Liver (tissue), 3 donors: ENCODE data around the gene TECRL.

Source experiments
- EGR1 ChIP-seq, 2 donors: IDR thresholded peaks; 2 replicates each; pipeline ENCODE4 v1.6.1; 2016 to 2018; ENCODE audit warnings: antibody characterized with exemption in 2 of 2, low read depth in 2 of 2
- FOXA2 ChIP-seq: IDR thresholded peaks from 2 replicates; pipeline ENCODE4 v1.6.1; 2016; ENCODE audit warnings: antibody characterized with exemption
- GABPA ChIP-seq, 2 donors: IDR thresholded peaks in 1 of 2; conservative IDR thresholded peaks in 1 of 2; 2 replicates each; pipeline ENCODE4 v1.6.1; 2016; ENCODE audit warnings: antibody characterized with exemption in 2 of 2, mild to moderate bottlenecking in 1 of 2, moderate library complexity in 1 of 2
- HNF4G ChIP-seq: IDR thresholded peaks from 2 replicates; pipeline ENCODE4 v1.6.1; 2016; ENCODE audit warnings: antibody characterized with exemption
- JUND ChIP-seq, 2 donors: IDR thresholded peaks; 2 replicates each; pipeline ENCODE4 v1.6.1; 2016; ENCODE audit warnings: antibody characterized with exemption in 2 of 2
- MAX ChIP-seq: IDR thresholded peaks from 2 replicates; pipeline ENCODE4 v1.6.1; 2016; ENCODE audit warnings: antibody characterized with exemption
- RAD21 ChIP-seq, 2 donors: IDR thresholded peaks; 2 replicates each; pipeline ENCODE4 v1.6.1; 2016; ENCODE audit warnings: antibody characterized with exemption in 2 of 2, mild to moderate bottlenecking in 2 of 2
- RXRA ChIP-seq, 2 donors: IDR thresholded peaks; 2 replicates each; pipeline ENCODE4 v1.6.1; 2017 to 2018; ENCODE audit warnings: antibody characterized with exemption in 2 of 2, mild to moderate bottlenecking in 1 of 2
- SP1 ChIP-seq: IDR thresholded peaks from 2 replicates; pipeline ENCODE4 v1.6.1; 2018; ENCODE audit warnings: antibody characterized with exemption, mild to moderate bottlenecking
- TAF1 ChIP-seq: conservative IDR thresholded peaks from 2 replicates; pipeline ENCODE4 v1.6.1; 2016; ENCODE audit warnings: antibody characterized with exemption, mild to moderate bottlenecking
- YY1 ChIP-seq: IDR thresholded peaks from 2 replicates; pipeline ENCODE4 v1.6.1; 2016; ENCODE audit warnings: antibody characterized with exemption, mild to moderate bottlenecking
- ZBTB33 ChIP-seq: IDR thresholded peaks from 2 replicates; pipeline ENCODE4 v1.6.1; 2016; ENCODE audit warnings: antibody characterized with exemption
- TF ChIP-seq, protein P1 (sequence below): fragments of 150-350 bp; IDR thresholded peaks from 2 replicates; pipeline ENCODE4 v1.5.1; 2017; ENCODE audit warnings: improper control_type of control experiment, low read depth, low read length; ENCODE audit not compliant: missing input control
- TF ChIP-seq, protein P2 (sequence below): IDR thresholded peaks from 2 replicates; pipeline ENCODE4 v1.6.1; 2016; ENCODE audit warnings: antibody characterized with exemption, mild to moderate bottlenecking
- donor health status: healthy.
- donor health status: healthy.

DNA sequence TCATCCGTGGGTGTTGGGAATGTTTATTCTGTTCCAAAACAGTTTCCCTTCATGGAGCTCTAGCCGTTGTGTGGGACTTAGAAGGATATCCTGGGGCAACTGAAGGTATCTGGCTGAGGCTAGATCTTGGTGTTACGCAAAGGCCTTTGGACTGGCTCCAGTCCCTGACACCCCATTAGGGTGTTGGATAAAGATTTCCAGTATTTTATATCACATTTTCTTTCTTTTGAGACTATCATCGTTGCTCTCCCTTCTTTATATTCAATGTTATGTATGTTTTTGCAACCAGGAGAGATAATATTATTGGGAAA, 103.0 kb downstream of the TECRL start:
- no peak for TF ChIP-seq RAD21 (IDR thresholded peaks at IDR 0.05)
- TF ChIP-seq, protein P1, sequence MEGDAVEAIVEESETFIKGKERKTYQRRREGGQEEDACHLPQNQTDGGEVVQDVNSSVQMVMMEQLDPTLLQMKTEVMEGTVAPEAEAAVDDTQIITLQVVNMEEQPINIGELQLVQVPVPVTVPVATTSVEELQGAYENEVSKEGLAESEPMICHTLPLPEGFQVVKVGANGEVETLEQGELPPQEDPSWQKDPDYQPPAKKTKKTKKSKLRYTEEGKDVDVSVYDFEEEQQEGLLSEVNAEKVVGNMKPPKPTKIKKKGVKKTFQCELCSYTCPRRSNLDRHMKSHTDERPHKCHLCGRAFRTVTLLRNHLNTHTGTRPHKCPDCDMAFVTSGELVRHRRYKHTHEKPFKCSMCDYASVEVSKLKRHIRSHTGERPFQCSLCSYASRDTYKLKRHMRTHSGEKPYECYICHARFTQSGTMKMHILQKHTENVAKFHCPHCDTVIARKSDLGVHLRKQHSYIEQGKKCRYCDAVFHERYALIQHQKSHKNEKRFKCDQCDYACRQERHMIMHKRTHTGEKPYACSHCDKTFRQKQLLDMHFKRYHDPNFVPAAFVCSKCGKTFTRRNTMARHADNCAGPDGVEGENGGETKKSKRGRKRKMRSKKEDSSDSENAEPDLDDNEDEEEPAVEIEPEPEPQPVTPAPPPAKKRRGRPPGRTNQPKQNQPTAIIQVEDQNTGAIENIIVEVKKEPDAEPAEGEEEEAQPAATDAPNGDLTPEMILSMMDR = no peak
- TF ChIP-seq TAF1 = no peak
- TF ChIP-seq GABPA (IDR thresholded peaks at IDR 0.05 in 1 of 2, conservative IDR thresholded peaks at IDR 0.05 in 1 of 2) = no peak
- no peak for TF ChIP-seq RXRA (IDR thresholded peaks at IDR 0.05)
- TF ChIP-seq YY1 = no peak
- no peak for TF ChIP-seq HNF4G
- no peak for TF ChIP-seq EGR1 (IDR thresholded peaks at IDR 0.05; ENCODE audit: low read depth in 2 of 2)
- TF ChIP-seq, protein P2, sequence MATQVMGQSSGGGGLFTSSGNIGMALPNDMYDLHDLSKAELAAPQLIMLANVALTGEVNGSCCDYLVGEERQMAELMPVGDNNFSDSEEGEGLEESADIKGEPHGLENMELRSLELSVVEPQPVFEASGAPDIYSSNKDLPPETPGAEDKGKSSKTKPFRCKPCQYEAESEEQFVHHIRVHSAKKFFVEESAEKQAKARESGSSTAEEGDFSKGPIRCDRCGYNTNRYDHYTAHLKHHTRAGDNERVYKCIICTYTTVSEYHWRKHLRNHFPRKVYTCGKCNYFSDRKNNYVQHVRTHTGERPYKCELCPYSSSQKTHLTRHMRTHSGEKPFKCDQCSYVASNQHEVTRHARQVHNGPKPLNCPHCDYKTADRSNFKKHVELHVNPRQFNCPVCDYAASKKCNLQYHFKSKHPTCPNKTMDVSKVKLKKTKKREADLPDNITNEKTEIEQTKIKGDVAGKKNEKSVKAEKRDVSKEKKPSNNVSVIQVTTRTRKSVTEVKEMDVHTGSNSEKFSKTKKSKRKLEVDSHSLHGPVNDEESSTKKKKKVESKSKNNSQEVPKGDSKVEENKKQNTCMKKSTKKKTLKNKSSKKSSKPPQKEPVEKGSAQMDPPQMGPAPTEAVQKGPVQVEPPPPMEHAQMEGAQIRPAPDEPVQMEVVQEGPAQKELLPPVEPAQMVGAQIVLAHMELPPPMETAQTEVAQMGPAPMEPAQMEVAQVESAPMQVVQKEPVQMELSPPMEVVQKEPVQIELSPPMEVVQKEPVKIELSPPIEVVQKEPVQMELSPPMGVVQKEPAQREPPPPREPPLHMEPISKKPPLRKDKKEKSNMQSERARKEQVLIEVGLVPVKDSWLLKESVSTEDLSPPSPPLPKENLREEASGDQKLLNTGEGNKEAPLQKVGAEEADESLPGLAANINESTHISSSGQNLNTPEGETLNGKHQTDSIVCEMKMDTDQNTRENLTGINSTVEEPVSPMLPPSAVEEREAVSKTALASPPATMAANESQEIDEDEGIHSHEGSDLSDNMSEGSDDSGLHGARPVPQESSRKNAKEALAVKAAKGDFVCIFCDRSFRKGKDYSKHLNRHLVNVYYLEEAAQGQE = no peak
- TF ChIP-seq JUND (IDR thresholded peaks at IDR 0.05) = no peak
- no peak for TF ChIP-seq ZBTB33
- TF ChIP-seq FOXA2 = no peak
- no peak for TF ChIP-seq MAX
- no peak for TF ChIP-seq SP1
